ENCODE measurements around the gene SLC25A15. TPM values are rescaled to one million over a fixed set of nuclear protein-coding genes. Genes with fewer than 3 reads are reported as not detected.

SLC25A15 gene
- total RNA-seq, 2 donors from 2014 or later = 18.0 to 19.2 TPM

Other genes starting within 250 kb of the SLC25A15 start
- 10 to 100 TPM; 40.4 to 57.8 TPM for gene FOXO1, start 123.0 kb upstream of the SLC25A15 start, total RNA-seq
- gene MRPS31, start 18.4 kb upstream of the SLC25A15 start, total RNA-seq = 10 to 100 TPM; 43.9 to 51.6 TPM
- 10 to 100 TPM; 62.0 to 86.2 TPM for gene ELF1, start 229.7 kb downstream of the SLC25A15 start, total RNA-seq